CD4-positive, alpha-beta T cell (primary cell): ENCODE results near the gene RNF141. TPM values are rescaled to one million over a fixed set of nuclear protein-coding genes. Genes with fewer than 3 reads are reported as not detected.

Experiments used
- ATAC-seq: fragments of 200-7000 bp; cut with Tn5 transposase; one replicate; pipeline ENCODE4 v1.10.0; 2022; ENCODE audit warnings: mild to moderate bottlenecking; ENCODE audit not compliant: poor library complexity
- CTCF ChIA-PET: fragments of 350-600 bp; sonication (Branson Sonifier 250); formaldehyde crosslinking; loops from one replicate; lab custom pipeline; 2021; ENCODE audit warnings: antibody characterized with exemption, inconsistent platforms; lab: Charles Lee
- POLR2A ChIA-PET: fragments of 350-600 bp; sonication (Branson Sonifier 250); formaldehyde crosslinking; loops from one replicate; lab custom pipeline; 2021; ENCODE audit warnings: antibody characterized with exemption, inconsistent platforms; lab: Charles Lee
- DNase-seq, 14 experiments: peaks; one replicate each; pipeline ENCODE4 v3.0.0-alpha.2; 2013 to 2020; ENCODE audit warnings: mixed read lengths in 2 of 14
- H3K27ac ChIP-seq, 2 donors: one replicate each; pipeline versions ENCODE4 v1.5.1 to v1.7.0; 2013; ENCODE audit warnings: low read length in 2 of 2, low read depth in 1 of 2, mild to moderate bottlenecking in 1 of 2
- H3K27me3 ChIP-seq, 2 experiments: 1 replicate in 1 of 2; 2 replicates in 1 of 2; pipeline versions ENCODE4 v1.6.1 to v1.7.0; 2013; ENCODE audit warnings: low read length in 2 of 2, control low read depth in 1 of 2, mild to moderate bottlenecking in 1 of 2, moderate library complexity in 1 of 2; ENCODE audit not compliant: insufficient read depth in 2 of 2, control insufficient read depth in 1 of 2
- H3K36me3 ChIP-seq: one replicate; pipeline ENCODE4 v1.6.1; 2013; ENCODE audit warnings: low read length, control low read depth; ENCODE audit not compliant: insufficient read depth
- H3K4me1 ChIP-seq: one replicate; pipeline ENCODE4 v1.6.1; 2013; ENCODE audit warnings: low read length, control low read depth; ENCODE audit not compliant: insufficient read depth
- H3K4me3 ChIP-seq: one replicate; pipeline ENCODE4 v1.5.1; 2013; ENCODE audit warnings: mild to moderate bottlenecking, low read length, moderate library complexity
- H3K9me3 ChIP-seq, 2 experiments: 1 replicate in 1 of 2; 2 replicates in 1 of 2; pipeline versions ENCODE4 v1.6.1 to v1.7.0; 2013; ENCODE audit warnings: low read length in 2 of 2, mild to moderate bottlenecking in 2 of 2, control low read depth in 1 of 2, moderate library complexity in 1 of 2; ENCODE audit not compliant: control insufficient read depth in 1 of 2, insufficient read depth in 1 of 2
- H3K27ac Mint-ChIP-seq: one replicate; pipeline ENCODE4 v1.8.0; 2020; ENCODE audit warnings: mixed read lengths
- H3K27me3 Mint-ChIP-seq: one replicate; pipeline ENCODE4 v1.8.0; 2021; ENCODE audit warnings: mixed read lengths
- H3K36me3 Mint-ChIP-seq: one replicate; pipeline ENCODE4 v1.8.0; 2021; ENCODE audit warnings: low read depth, mixed read lengths
- H3K4me1 Mint-ChIP-seq: one replicate; pipeline ENCODE4 v1.8.0; 2021; ENCODE audit warnings: low read depth, mixed read lengths
- H3K4me3 Mint-ChIP-seq: one replicate; pipeline ENCODE4 v1.8.0; 2020; ENCODE audit warnings: mild to moderate bottlenecking, mixed read lengths
- H3K9me3 Mint-ChIP-seq: one replicate; pipeline ENCODE4 v1.8.0; 2020; ENCODE audit warnings: mixed read lengths
- intact Hi-C, 2 experiments: fragments of 100-400 bp; cut with DNase I in 1 of 2; cut with micrococcal nuclease in 1 of 2; formaldehyde crosslinking; loops; one replicate each; pipeline versions ENCODE4 v1.15.1 to v1.9.0; 2023 to 2025; cut with DNase I, micrococcal nuclease
- total RNA-seq, 174 experiments: library from RNA in 2 of 174; stranded (reverse) in 2 of 174; gene quantifications; one replicate each; pipeline ENCODE4 v1.2.3 and lab custom pipeline; 2021 to 2026
- TF ChIP-seq, protein P1 (sequence below): fragments of 200-600 bp; IDR thresholded peaks from one replicate; pipeline ENCODE4 v1.8.0; 2022; ENCODE audit warnings: antibody characterized with exemption, mild to moderate bottlenecking

The RNF141 gene
- total RNA-seq, 2 experiments from 2014 or later, result 18.0 to 19.0 TPM

DNA sequence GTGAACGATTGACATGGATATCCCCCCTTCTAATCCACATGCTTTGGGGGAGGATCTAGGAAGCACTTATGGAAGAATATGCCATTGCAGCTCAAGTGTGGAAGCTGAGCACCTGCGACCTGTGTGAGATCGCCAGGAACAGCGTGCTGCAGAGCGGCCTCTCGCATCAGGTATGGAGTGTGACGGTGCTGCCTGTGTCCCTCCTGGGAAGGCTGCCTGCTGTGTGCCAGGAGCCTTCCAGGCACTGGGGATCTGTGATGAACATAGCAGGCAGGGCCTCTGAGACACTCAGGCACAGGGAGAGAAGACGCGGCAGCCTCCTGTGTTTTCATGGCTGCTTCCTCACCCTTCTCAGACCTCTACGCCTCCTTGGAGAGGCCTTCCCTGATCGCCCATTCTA is 36.5 kb downstream of the RNF141 start:
- H3K27ac Mint-ChIP-seq, result peak overlapping the region; percentile 36
- CTCF ChIA-PET, result interaction anchor here (2.2 kb wide), 1 partner anchor 16 kb away, joined by 5 read pairs; no protein-coding TSS in a partner anchor
- H3K4me3 ChIP-seq, result no peak overlapping the region

DNA sequence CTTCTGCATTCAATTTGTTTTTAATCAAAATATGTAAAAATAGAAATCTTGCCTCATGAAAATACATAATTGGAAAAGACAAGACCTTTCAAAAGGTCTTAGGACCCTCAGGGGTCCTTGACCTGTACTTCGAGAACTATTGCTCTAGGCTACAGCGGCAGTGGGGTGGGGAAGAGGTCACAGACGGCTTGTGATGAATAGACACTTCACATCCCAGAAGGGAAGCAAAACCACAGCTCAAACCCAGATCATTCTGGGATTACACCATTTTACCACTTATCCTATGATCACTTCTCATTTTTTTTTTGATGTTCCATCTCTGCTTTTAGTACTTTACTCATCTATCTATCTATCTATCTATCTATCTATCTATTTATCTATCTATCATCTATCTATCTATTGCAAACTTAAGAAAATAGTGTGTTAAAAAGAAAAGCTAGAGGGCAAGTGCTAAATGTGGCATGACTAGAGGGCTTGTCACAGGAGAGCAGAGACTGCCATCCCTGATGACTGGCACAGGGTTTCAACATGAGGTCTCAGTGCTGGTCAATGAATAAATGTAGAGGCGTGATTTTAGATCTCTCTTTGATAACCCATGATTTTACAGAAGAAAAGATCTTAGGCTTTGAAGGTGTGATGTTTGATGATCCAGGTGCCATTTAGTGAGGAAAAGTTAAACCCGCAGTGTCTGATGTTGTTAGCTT is 37.1 kb downstream of the RNF141 start:
- Mint-ChIP-seq H3K4me1 (no peaks in the 10 kb centered on the region), H3K27me3 (no peaks in the 10 kb centered on the region), H3K4me3 (no peak overlapping the region), H3K36me3 (peaks cover 44% of the 10 kb centered on the region), H3K27ac (peak overlapping the region; percentile 36), H3K9me3 (no peaks in the 10 kb centered on the region)
- Histone ChIP-seq H3K9me3 (no peaks in the 10 kb centered on the region), H3K4me3 (no peak overlapping the region), H3K27ac (no peak overlapping the region), H3K27me3 (no peaks in the 10 kb centered on the region), H3K4me1 (no peaks in the 10 kb centered on the region), H3K36me3 (peaks cover 75% of the 10 kb centered on the region)
- ATAC-seq (no peak), DNase-seq (peak in 2 of 14 experiments; percentile 26 to 34)
- intact Hi-C loops, result loop anchor here in 1 of 2 experiments (5.0 kb wide), 1 partner anchor 92 kb away; no protein-coding TSS in a partner anchor
- ChIA-PET POLR2A (no interaction called here), CTCF (interaction anchor here (0.6 to 2.2 kb wide), 2 partner anchors 15 to 48 kb away, joined by 4 to 5 read pairs; no protein-coding TSS in a partner anchor)
- TF ChIP-seq, protein P1, sequence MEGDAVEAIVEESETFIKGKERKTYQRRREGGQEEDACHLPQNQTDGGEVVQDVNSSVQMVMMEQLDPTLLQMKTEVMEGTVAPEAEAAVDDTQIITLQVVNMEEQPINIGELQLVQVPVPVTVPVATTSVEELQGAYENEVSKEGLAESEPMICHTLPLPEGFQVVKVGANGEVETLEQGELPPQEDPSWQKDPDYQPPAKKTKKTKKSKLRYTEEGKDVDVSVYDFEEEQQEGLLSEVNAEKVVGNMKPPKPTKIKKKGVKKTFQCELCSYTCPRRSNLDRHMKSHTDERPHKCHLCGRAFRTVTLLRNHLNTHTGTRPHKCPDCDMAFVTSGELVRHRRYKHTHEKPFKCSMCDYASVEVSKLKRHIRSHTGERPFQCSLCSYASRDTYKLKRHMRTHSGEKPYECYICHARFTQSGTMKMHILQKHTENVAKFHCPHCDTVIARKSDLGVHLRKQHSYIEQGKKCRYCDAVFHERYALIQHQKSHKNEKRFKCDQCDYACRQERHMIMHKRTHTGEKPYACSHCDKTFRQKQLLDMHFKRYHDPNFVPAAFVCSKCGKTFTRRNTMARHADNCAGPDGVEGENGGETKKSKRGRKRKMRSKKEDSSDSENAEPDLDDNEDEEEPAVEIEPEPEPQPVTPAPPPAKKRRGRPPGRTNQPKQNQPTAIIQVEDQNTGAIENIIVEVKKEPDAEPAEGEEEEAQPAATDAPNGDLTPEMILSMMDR, result no peak

More for the DNA sequence above, 36.5 kb downstream of the RNF141 start:
- peaks cover 71% of the 10 kb centered on the region for H3K36me3 ChIP-seq
- ATAC-seq (no peak), DNase-seq (no peak)
- H3K36me3 Mint-ChIP-seq, result peaks cover 38% of the 10 kb centered on the region
- no peaks in the 10 kb centered on the region for H3K4me1 Mint-ChIP-seq
- no peaks in the 10 kb centered on the region for H3K27me3 ChIP-seq
- POLR2A ChIA-PET, result interaction anchor here (1.3 kb wide), 1 partner anchor 49 kb away, joined by 3 read pairs; the partner anchor contains the start of gene AMPD3
- no peaks in the 10 kb centered on the region for H3K4me1 ChIP-seq
- intact Hi-C loops, result loop anchor here in 1 of 2 experiments (5.0 kb wide), 1 partner anchor 92 kb away; no protein-coding TSS in a partner anchor
- no peaks in the 10 kb centered on the region for H3K27me3 Mint-ChIP-seq
- TF ChIP-seq, protein P1, result no peak
- H3K4me3 Mint-ChIP-seq, result no peak overlapping the region
- H3K9me3 Mint-ChIP-seq, result no peaks in the 10 kb centered on the region
- no peaks in the 10 kb centered on the region for H3K9me3 ChIP-seq
- no peak overlapping the region for H3K27ac ChIP-seq

DNA sequence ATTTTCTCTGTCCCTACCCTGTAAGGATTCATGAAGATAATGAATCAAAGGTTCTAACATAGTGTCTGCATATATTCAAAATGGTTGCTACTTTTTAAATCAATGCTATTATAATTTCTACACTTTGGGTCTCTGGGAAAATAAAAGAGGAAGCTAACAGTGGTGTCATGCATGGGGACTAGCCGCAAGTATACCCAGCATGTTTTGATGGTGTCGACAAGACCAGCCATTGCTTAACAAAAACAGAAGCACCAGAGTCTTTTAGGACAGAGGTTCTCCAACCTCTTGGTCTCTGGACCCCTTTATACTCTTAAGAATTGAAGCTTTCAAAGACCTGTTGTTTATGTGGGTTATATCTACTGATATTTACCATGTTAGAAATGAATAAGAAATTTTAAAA is 37.8 kb downstream of the RNF141 start:
- no peak overlapping the region for H3K4me3 Mint-ChIP-seq
- ChIA-PET CTCF (interaction anchor here (0.6 to 2.2 kb wide), 2 partner anchors 15 to 47 kb away, joined by 4 to 5 read pairs; no protein-coding TSS in a partner anchor), POLR2A (no interaction called here)
- H3K27ac Mint-ChIP-seq, result peak overlapping the region; percentile 22
- TF ChIP-seq, protein P1, result no peak
- Histone ChIP-seq H3K27ac (no peak overlapping the region), H3K27me3 (no peaks in the 10 kb centered on the region), H3K9me3 (no peaks in the 10 kb centered on the region), H3K4me3 (no peak overlapping the region), H3K4me1 (no peaks in the 10 kb centered on the region), H3K36me3 (peaks cover 77% of the 10 kb centered on the region)
- DNase-seq, result peak in 3 of 14 experiments; percentile 7 to 51 (median 37)
- H3K9me3 Mint-ChIP-seq, result no peaks in the 10 kb centered on the region
- no peaks in the 10 kb centered on the region for H3K4me1 Mint-ChIP-seq
- no peak for ATAC-seq
- intact Hi-C loops, result loop anchor here in 1 of 2 experiments (5.0 kb wide), 1 partner anchor 91 kb away; no protein-coding TSS in a partner anchor
- no peaks in the 10 kb centered on the region for H3K27me3 Mint-ChIP-seq
- peaks cover 48% of the 10 kb centered on the region for H3K36me3 Mint-ChIP-seq
